Loucy (cell line): ENCODE measurements around the gene CXCL12.

Experiments
- H2AFZ ChIP-seq: fragments of 200-600 bp; sonication (generic); 2 replicates; pipeline ENCODE4 v1.6.0; 2016; ENCODE audit warnings: antibody characterized with exemption, mild to moderate bottlenecking, low read length, moderate library complexity
- H3F3A ChIP-seq: fragments of 200-600 bp; 2 replicates; pipeline ENCODE4 v1.6.0; 2016; ENCODE audit warnings: antibody characterized with exemption, low read depth, mild to moderate bottlenecking
- H3K27me3 ChIP-seq: fragments of 200-600 bp; sonication (generic); 2 replicates; pipeline ENCODE4 v1.6.1; 2014; ENCODE audit warnings: low read length, mild to moderate bottlenecking; ENCODE audit not compliant: insufficient read depth, poor library complexity, severe bottlenecking
- H3K36me3 ChIP-seq: fragments of 200-600 bp; sonication (generic); 2 replicates; pipeline ENCODE4 v1.6.1; 2016; ENCODE audit warnings: low read length; ENCODE audit not compliant: insufficient read depth
- H3K4me1 ChIP-seq: fragments of 200-600 bp; sonication (generic); 2 replicates; pipeline ENCODE4 v1.5.1; 2014; ENCODE audit warnings: low read length, mild to moderate bottlenecking; ENCODE audit not compliant: insufficient read depth, poor library complexity, severe bottlenecking
- H3K4me2 ChIP-seq: fragments of 200-600 bp; sonication (generic); 2 replicates; pipeline ENCODE4 v1.6.0; 2014; ENCODE audit warnings: antibody characterized with exemption, low read length, low read depth, mild to moderate bottlenecking; ENCODE audit not compliant: poor library complexity, severe bottlenecking
- H3K4me3 ChIP-seq: fragments of 200-600 bp; sonication (generic); 2 replicates; pipeline ENCODE4 v1.5.1; 2014; ENCODE audit warnings: low read length, mild to moderate bottlenecking, mixed read lengths; ENCODE audit not compliant: poor library complexity, severe bottlenecking
- H3K79me2 ChIP-seq: fragments of 200-600 bp; sonication (generic); 2 replicates; pipeline ENCODE4 v1.6.1; 2014; ENCODE audit warnings: low read length; ENCODE audit not compliant: insufficient read depth
- H3K9ac ChIP-seq: fragments of 200-600 bp; sonication (generic); 2 replicates; pipeline ENCODE4 v1.6.0; 2014; ENCODE audit warnings: mild to moderate bottlenecking, low read depth, low read length, moderate library complexity; ENCODE audit not compliant: poor library complexity, severe bottlenecking
- H3K9me2 ChIP-seq: fragments of 200-600 bp; sonication (generic); replicated peaks from 2 replicates; pipeline ENCODE4 v1.6.1; 2016; ENCODE audit warnings: low read depth, low read length, mixed read lengths
- H3K9me3 ChIP-seq: fragments of 200-600 bp; sonication (generic); 2 replicates; pipeline ENCODE4 v1.6.1; 2014; ENCODE audit warnings: mild to moderate bottlenecking, antibody characterized with exemption, low read length, low read depth; ENCODE audit not compliant: insufficient read depth
- H4K20me1 ChIP-seq: fragments of 200-600 bp; sonication (generic); 2 replicates; pipeline ENCODE4 v1.6.0; 2014; ENCODE audit warnings: antibody characterized with exemption, low read length, mild to moderate bottlenecking; ENCODE audit not compliant: insufficient read depth, poor library complexity, severe bottlenecking
- CTCF ChIP-seq: fragments of 200-600 bp; sonication (generic); conservative IDR thresholded peaks from 2 replicates; pipeline ENCODE4 v1.5.1; 2014; ENCODE audit warnings: mild to moderate bottlenecking, antibody characterized with exemption, low read length
- EZH2phosphoT487 ChIP-seq: fragments of 200-600 bp; IDR thresholded peaks from 2 replicates; pipeline ENCODE4 v1.6.1; 2018; ENCODE audit warnings: antibody characterized with exemption, mild to moderate bottlenecking, moderate library complexity, borderline replicate concordance

The CXCL12 gene

GRCh38 chr10:44413416-44413815 is 28.5 kb upstream of the CXCL12 start:
- Histone ChIP-seq H3K9me2 (no peaks in the 10 kb centered on the region), H3K4me1 (no peaks in the 10 kb centered on the region), H3F3A (no peaks in the 10 kb centered on the region), H3K4me3 (no peak overlapping the region), H4K20me1 (no peaks in the 10 kb centered on the region), H3K36me3 (no peaks in the 10 kb centered on the region), H3K79me2 (no peaks in the 10 kb centered on the region), H3K4me2 (no peak overlapping the region), H3K9me3 (no peaks in the 10 kb centered on the region; the same call in 1 of the 2 replicates), H3K27me3 (no peaks in the 10 kb centered on the region), H3K9ac (no peak overlapping the region), H2AFZ (no peak overlapping the region)
- no peak for TF ChIP-seq CTCF
- TF ChIP-seq EZH2phosphoT487, result no peak

- no peaks in the 10 kb centered on the region for H3K4me1 ChIP-seq
- H2AFZ ChIP-seq, result no peak overlapping the region
- TF ChIP-seq CTCF, result no peak
- TF ChIP-seq EZH2phosphoT487, result no peak
- H3K79me2 ChIP-seq, result no peaks in the 10 kb centered on the region
- no peak overlapping the region for H3K4me3 ChIP-seq
- no peaks in the 10 kb centered on the region for H3K36me3 ChIP-seq
- no peaks in the 10 kb centered on the region for H3K27me3 ChIP-seq
- no peaks in the 10 kb centered on the region for H3K9me2 ChIP-seq
- H3K9me3 ChIP-seq, result no peaks in the 10 kb centered on the region; the same call in 1 of the 2 replicates
- H3F3A ChIP-seq, result no peaks in the 10 kb centered on the region
- H4K20me1 ChIP-seq, result no peaks in the 10 kb centered on the region
- no peak overlapping the region for H3K4me2 ChIP-seq
- H3K9ac ChIP-seq, result no peak overlapping the region
These were observed 26.4 kb upstream of the CXCL12 start for GRCh38 chr10:44411251-44411650.

DNA sequence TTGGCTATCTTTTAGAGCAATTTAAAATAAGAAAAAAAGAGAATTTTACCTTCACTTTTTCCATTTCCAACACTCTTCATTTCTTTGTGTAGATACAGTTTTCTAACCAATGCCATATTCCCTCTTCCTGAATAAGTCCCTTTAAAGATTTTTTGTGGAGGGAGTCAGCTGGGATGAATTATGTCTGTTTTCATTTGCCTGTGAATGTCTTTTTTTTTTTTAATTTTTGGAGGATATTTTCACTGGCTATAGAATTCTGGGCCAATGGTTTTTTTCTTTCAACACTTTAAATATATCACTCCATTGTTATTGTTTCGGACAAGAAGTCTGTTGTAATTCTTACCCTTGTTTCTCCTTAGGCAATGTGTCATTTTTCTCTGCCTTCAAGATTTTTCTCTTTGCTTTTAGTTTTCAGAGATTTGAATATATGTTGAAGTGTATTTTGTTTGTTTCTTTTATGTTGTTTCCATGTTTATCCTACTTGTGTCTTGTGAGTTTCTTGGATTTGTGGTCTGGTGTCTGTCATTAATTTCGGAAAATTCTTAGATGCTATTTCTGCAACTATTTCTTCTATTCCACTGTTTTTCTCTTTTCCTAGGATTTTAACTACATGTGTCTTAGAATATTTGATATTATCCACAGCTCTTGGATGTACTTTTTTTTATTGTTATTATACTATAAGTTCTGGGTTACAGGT is 20.0 kb upstream of the CXCL12 start:
- H3K9me3 ChIP-seq, result no peaks in the 10 kb centered on the region
- no peaks in the 10 kb centered on the region for H4K20me1 ChIP-seq
- H3K36me3 ChIP-seq, result no peaks in the 10 kb centered on the region
- TF ChIP-seq EZH2phosphoT487 (no peak), CTCF (no peak)
- no peaks in the 10 kb centered on the region for H3K9me2 ChIP-seq
- no peaks in the 10 kb centered on the region for H3K79me2 ChIP-seq
- no peak overlapping the region for H3K4me3 ChIP-seq
- H3K4me2 ChIP-seq, result no peak overlapping the region
- no peaks in the 10 kb centered on the region for H3F3A ChIP-seq
- no peaks in the 10 kb centered on the region for H3K4me1 ChIP-seq
- no peak overlapping the region for H3K9ac ChIP-seq
- H3K27me3 ChIP-seq, result no peaks in the 10 kb centered on the region
- H2AFZ ChIP-seq, result no peak overlapping the region
